SK-N-SH treated with all-trans-retinoic acid at 6 μM for 48 hours (cell line): ENCODE data around the gene SDK2.

Experiments used
- ATAC-seq: fragments of 200-7000 bp; cut with Tn5 transposase; 3 replicates; pipeline ENCODE4 v1.9.1; 2020; ENCODE audit warnings: mild to moderate bottlenecking, moderate library complexity
- ARNTL ChIP-seq: fragments of 450-650 bp; formaldehyde crosslinking; IDR thresholded peaks from 2 replicates; pipeline ENCODE4 v1.5.0; 2020; ENCODE audit warnings: low read depth, mild to moderate bottlenecking, moderate library complexity, borderline replicate concordance
- BACH2 ChIP-seq: fragments of 250-450 bp; sonication (Bioruptor Pico); IDR thresholded peaks from 2 replicates; pipeline ENCODE4 v1.9.0; 2021; ENCODE audit warnings: mild to moderate bottlenecking, borderline replicate concordance
- CSDC2 ChIP-seq: fragments of 250-450 bp; sonication (Bioruptor Pico); IDR thresholded peaks from 2 replicates; pipeline ENCODE4 v1.5.0; 2020; ENCODE audit warnings: mild to moderate bottlenecking, moderate library complexity
- CSRNP3 ChIP-seq: fragments of 250-450 bp; sonication (Bioruptor Pico); IDR thresholded peaks from 2 replicates; pipeline ENCODE4 v1.5.1; 2021; ENCODE audit warnings: mild to moderate bottlenecking, moderate library complexity
- ESRRG ChIP-seq: fragments of 250-450 bp; sonication (Bioruptor Pico); IDR thresholded peaks from 2 replicates; pipeline ENCODE4 v1.6.1; 2021; ENCODE audit warnings: mild to moderate bottlenecking
- GLIS3 ChIP-seq: fragments of 250-450 bp; sonication (Bioruptor Pico); IDR thresholded peaks from 2 replicates; pipeline ENCODE4 v1.5.0; 2020; ENCODE audit warnings: mild to moderate bottlenecking, moderate library complexity
- ISL1 ChIP-seq: fragments of 250-450 bp; sonication (Bioruptor Pico); IDR thresholded peaks from 2 replicates; pipeline ENCODE4 v2.1.2; 2022; ENCODE audit warnings: mild to moderate bottlenecking, moderate library complexity
- OSR1 ChIP-seq: fragments of 250-450 bp; sonication (Bioruptor Pico); IDR thresholded peaks from 2 replicates; pipeline ENCODE4 v1.8.0; 2022; ENCODE audit warnings: moderate library complexity, mild to moderate bottlenecking, inconsistent platforms
- PATZ1 ChIP-seq: fragments of 250-450 bp; sonication (Bioruptor Pico); IDR thresholded peaks from 2 replicates; pipeline ENCODE4 v1.8.0; 2020; ENCODE audit warnings: mild to moderate bottlenecking, moderate library complexity, borderline replicate concordance
- PPARA ChIP-seq: fragments of 250-450 bp; sonication (Bioruptor Pico); IDR thresholded peaks from 2 replicates; pipeline ENCODE4 v1.5.0; 2020; ENCODE audit warnings: mild to moderate bottlenecking, borderline replicate concordance
- RARB ChIP-seq: fragments of 250-450 bp; sonication (Bioruptor Pico); IDR thresholded peaks from 2 replicates; pipeline ENCODE4 v1.8.0; 2021; ENCODE audit warnings: mild to moderate bottlenecking, moderate library complexity
- SNAI2 ChIP-seq: fragments of 250-450 bp; sonication (Bioruptor Pico); IDR thresholded peaks from 2 replicates; pipeline ENCODE4 v1.5.0; 2020; ENCODE audit warnings: mild to moderate bottlenecking, moderate library complexity
- TCF4 ChIP-seq: fragments of 250-450 bp; sonication (Bioruptor Pico); IDR thresholded peaks from 2 replicates; pipeline ENCODE4 v1.8.0; 2021; ENCODE audit warnings: mild to moderate bottlenecking, moderate library complexity, borderline replicate concordance
- TOX ChIP-seq: fragments of 250-450 bp; sonication (Bioruptor Pico); IDR thresholded peaks from 2 replicates; pipeline ENCODE4 v1.8.0; 2021; ENCODE audit warnings: mild to moderate bottlenecking, moderate library complexity, borderline replicate concordance
- TSHZ2 ChIP-seq: fragments of 250-450 bp; sonication (Bioruptor Pico); IDR thresholded peaks from 2 replicates; pipeline ENCODE4 v1.5.0; 2020; ENCODE audit warnings: mild to moderate bottlenecking, moderate library complexity
- ZC3H10 ChIP-seq: fragments of 250-450 bp; sonication (Bioruptor Pico); IDR thresholded peaks from 2 replicates; pipeline ENCODE4 v1.5.1; 2021; ENCODE audit warnings: mild to moderate bottlenecking, moderate library complexity
- ZFP3 ChIP-seq: fragments of 250-450 bp; sonication (Bioruptor Pico); IDR thresholded peaks from 2 replicates; pipeline ENCODE4 v1.5.0; 2020; ENCODE audit warnings: mild to moderate bottlenecking, moderate library complexity
- ZFP30 ChIP-seq: fragments of 450-650 bp; formaldehyde crosslinking; IDR thresholded peaks from 2 replicates; pipeline ENCODE4 v1.5.0; 2022; ENCODE audit warnings: mild to moderate bottlenecking, moderate library complexity
- ZNF565 ChIP-seq: fragments of 450-650 bp; formaldehyde crosslinking; conservative IDR thresholded peaks from 2 replicates; pipeline ENCODE4 v1.5.0; 2020; ENCODE audit warnings: low read depth, mild to moderate bottlenecking, moderate library complexity
- ZNF70 ChIP-seq: fragments of 450-650 bp; formaldehyde crosslinking; IDR thresholded peaks from 2 replicates; pipeline ENCODE4 v1.5.0; 2020; ENCODE audit warnings: mild to moderate bottlenecking, moderate library complexity
- ZNF8 ChIP-seq: fragments of 450-650 bp; formaldehyde crosslinking; IDR thresholded peaks from 2 replicates; pipeline ENCODE4 v1.5.0; 2020; ENCODE audit warnings: mild to moderate bottlenecking, moderate library complexity

Gene SDK2

GRCh38 chr17:73520369-73520761, 123.9 kb downstream of the SDK2 start (continued):
- TF ChIP-seq TSHZ2, result no peak
- TF ChIP-seq ZNF70 (CRISPR knock-in tag), result no peak
- no peak for TF ChIP-seq RARB
- no peak for TF ChIP-seq OSR1 (CRISPR knock-in tag)
- TF ChIP-seq ZFP30 (CRISPR knock-in tag), result no peak

GRCh38 chr17:73519714-73520368, 124.4 kb downstream of the SDK2 start:
- no peak for TF ChIP-seq OSR1 (CRISPR knock-in tag)
- no peak for TF ChIP-seq RARB
- no peak for TF ChIP-seq ZNF70 (CRISPR knock-in tag)
- no peak for TF ChIP-seq PPARA (CRISPR knock-in tag)
- TF ChIP-seq ZNF565 (CRISPR knock-in tag), result no peak
- no peak for TF ChIP-seq ZFP30 (CRISPR knock-in tag)
- TF ChIP-seq CSDC2 (CRISPR knock-in tag), result no peak
- no peak for TF ChIP-seq PATZ1 (CRISPR knock-in tag)
- TF ChIP-seq TOX (CRISPR knock-in tag), result no peak
- TF ChIP-seq ESRRG (CRISPR knock-in tag), result no peak
- no peak for TF ChIP-seq ZNF8 (CRISPR knock-in tag)
- ATAC-seq, result no peak

- TF ChIP-seq ZNF565 (CRISPR knock-in tag) (no peak), SNAI2 (no peak), TCF4 (CRISPR knock-in tag) (no peak), ISL1 (CRISPR knock-in tag) (no peak), PPARA (CRISPR knock-in tag) (no peak), CSDC2 (CRISPR knock-in tag) (no peak), CSRNP3 (CRISPR knock-in tag) (no peak), ZFP30 (CRISPR knock-in tag) (no peak), TOX (CRISPR knock-in tag) (no peak), OSR1 (CRISPR knock-in tag) (no peak), GLIS3 (no peak), ZNF70 (CRISPR knock-in tag) (no peak), ARNTL (CRISPR knock-in tag) (no peak), RARB (no peak), BACH2 (CRISPR knock-in tag) (no peak), ZFP3 (no peak), ZC3H10 (CRISPR knock-in tag) (no peak)
- no peak for ATAC-seq
Measured at GRCh38 chr17:73519011-73519410, 125.2 kb downstream of the SDK2 start.

- no peak for ATAC-seq
- TF ChIP-seq PPARA (CRISPR knock-in tag) (no peak), GLIS3 (no peak), TSHZ2 (no peak), ESRRG (CRISPR knock-in tag) (no peak), CSRNP3 (CRISPR knock-in tag) (no peak), ZFP3 (no peak), BACH2 (CRISPR knock-in tag) (no peak), PATZ1 (CRISPR knock-in tag) (no peak), CSDC2 (CRISPR knock-in tag) (no peak)
Measured at GRCh38 chr17:73516431-73516830, 127.8 kb downstream of the SDK2 start.
